GM19025 (cell line): Measurements from ENCODE around the gene TNIP1.
A peak's percentile ranks its signal among the peaks of the same experiment; 100 is the strongest.

Experiments used
- ATAC-seq: cut with Tn5 transposase; IDR thresholded peaks from one replicate; pipeline ENCODE4 v1.9.1; 2021; ENCODE audit warnings: mild to moderate bottlenecking, low read depth, moderate library complexity; ENCODE audit not compliant: unreplicated experiment

Gene TNIP1

GRCh38 chr5:151085517-151086041, 4.7 kb upstream of the TNIP1 start:
- no peak for ATAC-seq

GRCh38 chr5:151084363-151084762, 3.5 kb upstream of the TNIP1 start:
- no peak for ATAC-seq

GRCh38 chr5:151083081-151083676, 2.3 kb upstream of the TNIP1 start:
- ATAC-seq: no peak

GRCh38 chr5:151082282-151082902, 1.6 kb upstream of the TNIP1 start:
- ATAC-seq: no peak

GRCh38 chr5:151081431-151082281, 822 bp upstream of the TNIP1 start:
- no peak for ATAC-seq

GRCh38 chr5:151079838-151080612, 809 bp downstream of the TNIP1 start:
- no peak for ATAC-seq

GRCh38 chr5:151078490-151079262, 2.2 kb downstream of the TNIP1 start:
- peak; percentile 38 for ATAC-seq

GRCh38 chr5:151077967-151078366, 2.9 kb downstream of the TNIP1 start:
- ATAC-seq: no peak

- no peak for ATAC-seq
Observed at GRCh38 chr5:151077419-151077818, 3.4 kb downstream of the TNIP1 start.

- ATAC-seq: no peak
Observed at GRCh38 chr5:151076616-151077015, 4.2 kb downstream of the TNIP1 start.

GRCh38 chr5:151075698-151076331, 5.0 kb downstream of the TNIP1 start:
- no peak for ATAC-seq

GRCh38 chr5:151074557-151074956, 6.3 kb downstream of the TNIP1 start:
- ATAC-seq: no peak

GRCh38 chr5:151073280-151073679, 7.6 kb downstream of the TNIP1 start:
- ATAC-seq: no peak

- ATAC-seq: no peak
Observed at GRCh38 chr5:151072630-151073025, 8.2 kb downstream of the TNIP1 start.

GRCh38 chr5:151071848-151072629, 8.8 kb downstream of the TNIP1 start:
- ATAC-seq: no peak

GRCh38 chr5:151071021-151071420, 9.8 kb downstream of the TNIP1 start:
- no peak for ATAC-seq

- ATAC-seq: no peak
Observed at GRCh38 chr5:151070449-151070848, 10.4 kb downstream of the TNIP1 start.

GRCh38 chr5:151068433-151069197, 12.2 kb downstream of the TNIP1 start:
- ATAC-seq: peak; percentile 51
